GM12878 (cell line): ENCODE measurements around the gene MTFMT. TPM values are rescaled to one million over a fixed set of nuclear protein-coding genes. Genes with fewer than 3 reads are reported as not detected.
A peak's percentile ranks its signal among the peaks of the same experiment; 100 is the strongest.
"Not testable (repeated sequence)": the region's sequence is repeated elsewhere in the genome, so short reads cannot be mapped to it uniquely, and the experiment has no call there.

ENCODE experiments used
- ATAC-seq: fragments of 200-7000 bp; cut with Tn5 transposase; 3 replicates; pipeline ENCODE4 v1.9.1; 2020; ENCODE audit warnings: mild to moderate bottlenecking, moderate library complexity
- BruUV-seq: library from RNA; stranded (reverse); fragments of 400-500 nt; replicated peaks from 2 replicates; lab custom pipeline; 2021; lab: Mats Ljungman, UMichigan
- CTCF ChIA-PET: fragments of 300-600 bp; sonication (Branson Sonifier 250); formaldehyde crosslinking; extraction: SDS; loops from one replicate; lab custom pipeline; 2021; ENCODE audit warnings: inconsistent platforms; lab: Yijun Ruan, JAX
- POLR2A ChIA-PET: fragments of 350-600 bp; formaldehyde crosslinking; extraction: SDS; loops from one replicate; lab custom pipeline; 2021; ENCODE audit warnings: inconsistent platforms; lab: Charles Lee
- RAD21 ChIA-PET: fragments of 300-600 bp; sonication (Branson Sonifier 250); formaldehyde crosslinking; loops from one replicate; lab custom pipeline; 2023; ENCODE audit warnings: antibody characterized with exemption; ENCODE audit not compliant: unreplicated experiment; lab: Charles Lee
- SMC1A ChIA-PET: fragments of 300-600 bp; sonication (Branson Sonifier 250); formaldehyde crosslinking; loops from one replicate; lab custom pipeline; 2023; ENCODE audit not compliant: unreplicated experiment, uncharacterized antibody; lab: Charles Lee
- DNase-seq: peaks from one replicate; pipeline ENCODE4 v3.0.0-alpha.2; 2011; ENCODE audit warnings: low read depth, low spot score
- FAIRE-seq: peaks from 3 replicates; lab custom pipeline; 2011; peaks lifted over from hg19 to GRCh38; lab: Jason Lieb, UNC
- H2AFZ ChIP-seq: 2 replicates; pipeline ENCODE4 v1.6.0; 2011; ENCODE audit warnings: low read depth, low read length, control low read depth; ENCODE audit not compliant: control insufficient read depth
- H3K27ac ChIP-seq: 2 replicates; pipeline ENCODE4 v1.5.1; 2011; ENCODE audit warnings: control low read depth; ENCODE audit not compliant: control insufficient read depth, insufficient read depth
- H3K27me3 ChIP-seq, 2 experiments: replicated peaks in 1 of 2; 2 replicates each; pipeline versions ENCODE4 v1.6.0 to v1.6.1; 2011; ENCODE audit warnings: low read length in 1 of 2; ENCODE audit not compliant: control insufficient read depth in 2 of 2, insufficient read depth in 2 of 2
- H3K36me3 ChIP-seq, 2 experiments: 2 replicates each; pipeline ENCODE4 v1.5.1; 2011; ENCODE audit warnings: low read length in 1 of 2; ENCODE audit not compliant: control insufficient read depth in 2 of 2, insufficient read depth in 2 of 2
- H3K4me1 ChIP-seq: 2 replicates; pipeline ENCODE4 v1.6.1; 2011; ENCODE audit warnings: mild to moderate bottlenecking, low read length, moderate library complexity, mixed read lengths; ENCODE audit not compliant: control insufficient read depth, insufficient read depth
- H3K4me2 ChIP-seq: 2 replicates; pipeline ENCODE4 v1.6.0; 2011; ENCODE audit warnings: control low read depth; ENCODE audit not compliant: control insufficient read depth, insufficient read depth
- H3K4me3 ChIP-seq: fragments of 200-600 bp; sonication (generic); 2 replicates; pipeline ENCODE4 v1.5.1; 2016
- H3K79me2 ChIP-seq: 2 replicates; pipeline ENCODE4 v1.6.0; 2011; ENCODE audit warnings: low read length; ENCODE audit not compliant: control insufficient read depth, insufficient read depth
- H3K9ac ChIP-seq: 2 replicates; pipeline ENCODE4 v1.8.0; 2011; ENCODE audit warnings: low read length, control low read depth, mixed read lengths; ENCODE audit not compliant: control insufficient read depth, insufficient read depth
- H3K9me3 ChIP-seq: replicated peaks from 3 replicates; pipeline ENCODE4 v1.5.1; 2011; ENCODE audit warnings: mild to moderate bottlenecking, low read length; ENCODE audit not compliant: control insufficient read depth, insufficient read depth
- H4K20me1 ChIP-seq: 2 replicates; pipeline ENCODE4 v1.6.0; 2011; ENCODE audit not compliant: control insufficient read depth, insufficient read depth
- CTCF ChIP-seq, 3 experiments: IDR thresholded peaks in 2 of 3; conservative IDR thresholded peaks in 1 of 3; 2 replicates each; pipeline ENCODE4 v1.5.1; 2011; ENCODE audit warnings: low read depth in 3 of 3, low read length in 3 of 3, mild to moderate bottlenecking in 3 of 3, control low read depth in 2 of 3, moderate library complexity in 2 of 3, inconsistent platforms in 1 of 3, mixed read lengths in 1 of 3; ENCODE audit not compliant: control insufficient read depth in 2 of 3, insufficient read depth in 1 of 3; ENCODE audit errors: extremely low read depth in 1 of 3
- ETV6 ChIP-seq, 2 experiments: fragments of 450-650 bp in 1 of 2; IDR thresholded peaks in 1 of 2; conservative IDR thresholded peaks in 1 of 2; 2 replicates each; pipeline ENCODE4 v1.6.1; 2014; ENCODE audit warnings: antibody characterized with exemption in 1 of 2, borderline replicate concordance in 1 of 2, low read depth in 1 of 2, mild to moderate bottlenecking in 1 of 2, moderate library complexity in 1 of 2
- SMARCA5 ChIP-seq: fragments of 450-650 bp; IDR thresholded peaks from 2 replicates; pipeline ENCODE4 v1.6.1; 2017; ENCODE audit warnings: mild to moderate bottlenecking
- ZBTB33 ChIP-seq: fragments of 450-650 bp; IDR thresholded peaks from 2 replicates; pipeline ENCODE4 v1.6.1; 2017; ENCODE audit warnings: mild to moderate bottlenecking
- ZBTB40 ChIP-seq: fragments of 450-650 bp; IDR thresholded peaks from 2 replicates; pipeline ENCODE4 v1.6.1; 2016; ENCODE audit warnings: mild to moderate bottlenecking, moderate library complexity, borderline replicate concordance
- WGBS: methylation state at CpG from one replicate; pipeline ENCODE4 v1.1.6; 2016; ENCODE audit warnings: low lambda C conversion rate; ENCODE audit not compliant: insufficient replicate concordance, insufficient coverage; ENCODE audit errors: missing lambda C conversion rate; 5-methylcytosine and 5-hydroxymethylcytosine counted together
- in situ Hi-C: fragments of 300-500 bp; cut with MboI; formaldehyde crosslinking; loops from 9 replicates; pipeline ENCODE4 v1.14.3; 2018; ENCODE audit warnings: mixed read lengths
- intact Hi-C: fragments of 100-400 bp; cut with micrococcal nuclease; formaldehyde crosslinking; loops from one replicate; pipeline ENCODE4 v1.14.2; 2022; ENCODE audit not compliant: unreplicated experiment
- polyA plus RNA-seq, 11 experiments: library from polyadenylated mRNA; depleted of rRNA in 4 of 11; unstranded in 6 of 11; stranded (reverse) in 5 of 11; fragments of >200 nt; fragmentation: Nextera tagmentation in 4 of 11; fragmentation: Illumina TruSeq in 1 of 11; extraction: Ambion mirVana in 4 of 11; extraction: Trizol in 1 of 11; gene quantifications; 1 replicate in 1 of 11; 2 replicates in 10 of 11; pipeline versions ENCODE4 v1.2.1 to v1.2.3, GENCODE V29; 2011 to 2016; ENCODE audit warnings: inconsistent platforms in 2 of 11, missing spikeins in 2 of 11, low read depth in 1 of 11
- total RNA-seq, 4 experiments: library from RNA; depleted of rRNA in 3 of 4; stranded (reverse); fragments of >200 nt in 3 of 4; fragmentation: Illumina TruSeq in 1 of 4; extraction: Trizol in 1 of 4; gene quantifications; 2 replicates each; pipeline versions ENCODE4 v1.2.1 to v1.2.3, GENCODE V29; 2013 to 2021

Gene MTFMT
- total and polyA plus RNA-seq, 10 of the 15 experiments (the other 5 are each of a cell fraction or from before 2014, with no cell fraction given) = 1.7 to 29.8 (median 17.4) TPM

- POLR2A ChIA-PET = interaction anchor here (0.6 to 0.7 kb wide), 3 partner anchors 15 to 138 kb away, joined by 3 to 4 read pairs (median 3); no protein-coding TSS in a partner anchor
Measured at GRCh38 chr15:65011198-65011597, 18.2 kb downstream of the MTFMT start.

GRCh38 chr15:65008983-65009382, 20.5 kb downstream of the MTFMT start:
- intact Hi-C loops = no loop called here
- Histone ChIP-seq H4K20me1 (no peaks in the 10 kb centered on the region), H3K9ac (no peak overlapping the region), H3K4me1 (no peaks in the 10 kb centered on the region), H3K27me3 (no peaks in the 10 kb centered on the region), H2AFZ (no peak overlapping the region), H3K27ac (no peak overlapping the region), H3K4me3 (no peak overlapping the region), H3K4me2 (no peak overlapping the region), H3K79me2 (no peaks in the 10 kb centered on the region), H3K36me3 (peaks cover 0 to 10% of the 10 kb centered on the region in 2 experiments; a peak in 3 of 4 replicates), H3K9me3 (peaks cover 1% of the 10 kb centered on the region; the same call in 2 of the 3 replicates)
- no TSS peak for BruUV-seq
- FAIRE-seq (no peak), ATAC-seq (peak; percentile 56; the same call in 2 of the 3 replicates), DNase-seq (no peak)
- CTCF ChIA-PET = interaction anchor here (0.7 to 2.4 kb wide), 25 partner anchors 9 to 281 kb away, joined by 3 to 16 read pairs (median 4); no protein-coding TSS in a partner anchor
- WGBS = 67% methylated on average over 2 of the region's 2 CpGs
- in situ Hi-C loops = no loop called here
- POLR2A ChIA-PET = interaction anchor here (0.6 kb wide), 3 partner anchors 13 to 817 kb away, joined by 3 to 8 read pairs (median 3); no protein-coding TSS in a partner anchor
- RAD21 ChIA-PET = interaction anchor here (0.7 to 2.2 kb wide), 16 partner anchors 12 to 281 kb away, joined by 3 to 10 read pairs (median 4); partner anchors contain the start of gene SPG21
- SMC1A ChIA-PET = interaction anchor here (0.7 to 3.9 kb wide), 20 partner anchors 9 to 281 kb away, joined by 3 to 19 read pairs (median 4); no protein-coding TSS in a partner anchor
- no peak for TF ChIP-seq ZBTB40
- no peak for TF ChIP-seq ETV6 (conservative IDR thresholded peaks at IDR 0.05 in 1 of 2, IDR thresholded peaks at IDR 0.05 in 1 of 2; ENCODE audit: borderline replicate concordance in 1 of 2, low read depth in 1 of 2)
- TF ChIP-seq CTCF (IDR thresholded peaks at IDR 0.05 in 2 of 3, conservative IDR thresholded peaks at IDR 0.05 in 1 of 3; ENCODE audit: control insufficient read depth in 2 of 3, extremely low read depth in 1 of 3, insufficient read depth in 1 of 3, low read depth in 3 of 3, low read length in 3 of 3) = peak in 2 of 3 experiments; percentile 23 to 46; a peak in 3 of 6 replicates
- no peak for TF ChIP-seq SMARCA5
- TF ChIP-seq ZBTB33 = no peak

More at GRCh38 chr15:65011198-65011597, 18.2 kb downstream of the MTFMT start:
- H3K9me3 ChIP-seq, DNase-seq, ATAC-seq, intact Hi-C loops, BruUV-seq, H3K9ac ChIP-seq, H3K4me3 ChIP-seq, H3K4me2 ChIP-seq, H2AFZ ChIP-seq, H3K27ac ChIP-seq, H3K79me2 ChIP-seq, in situ Hi-C loops, H4K20me1 ChIP-seq, FAIRE-seq, H3K27me3 ChIP-seq, H3K4me1 ChIP-seq: not testable (repeated sequence)
- ChIA-PET CTCF (interaction anchor here (1.1 to 1.7 kb wide), 3 partner anchors 9 to 22 kb away, joined by 3 to 6 read pairs (median 4); no protein-coding TSS in a partner anchor), RAD21 (interaction anchor here (0.9 kb wide), 1 partner anchor 8 kb away, joined by 4 read pairs; no protein-coding TSS in a partner anchor), SMC1A (interaction anchor here (0.6 to 1.8 kb wide), 3 partner anchors 11 to 281 kb away, joined by 3 to 5 read pairs (median 4); no protein-coding TSS in a partner anchor)
- WGBS = 75% methylated on average over 4 of the region's 4 CpGs
- peaks cover 0 to 21% of the 10 kb centered on the region in 2 experiments; a peak in 3 of 4 replicates for H3K36me3 ChIP-seq
